Body of pancreas (tissue), 4 donors: Measurements from ENCODE around the gene RET. TPM values are rescaled to one million over a fixed set of nuclear protein-coding genes. Genes with fewer than 3 reads are reported as not detected.
A peak's percentile ranks its signal among the peaks of the same experiment; 100 is the strongest.

ENCODE experiments used
- ATAC-seq: fragments of 150-250 bp; one replicate; pipeline ENCODE4 v1.9.1; 2016
- DNase-seq, 4 donors: peaks; one replicate each; pipeline ENCODE4 v3.0.0-alpha.2; 2019
- H3K27ac ChIP-seq, 4 donors: fragments of 200-600 bp; sonication (generic); 1 replicate in 3 of 4; 2 replicates in 1 of 4; pipeline versions ENCODE4 v1.5.1 to v1.6.1; 2016 to 2019; ENCODE audit warnings: mild to moderate bottlenecking in 1 of 4, mixed read lengths in 1 of 4, moderate library complexity in 1 of 4
- H3K27me3 ChIP-seq, 2 donors: fragments of 200-600 bp; sonication (generic); one replicate each; pipeline ENCODE4 v1.6.0; 2016; ENCODE audit warnings: mild to moderate bottlenecking in 1 of 2
- H3K36me3 ChIP-seq, 2 donors: fragments of 200-600 bp; sonication (generic); replicated peaks in 1 of 2; 2 replicates each; pipeline ENCODE4 v1.5.1; 2016; ENCODE audit warnings: low read depth in 2 of 2; ENCODE audit not compliant: insufficient read depth in 1 of 2
- H3K4me1 ChIP-seq: fragments of 200-600 bp; sonication (generic); one replicate; pipeline ENCODE4 v1.6.0; 2016
- H3K4me3 ChIP-seq, 2 donors: fragments of 200-600 bp; sonication (generic); 1 replicate in 1 of 2; 2 replicates in 1 of 2; pipeline ENCODE4 v1.5.1; 2016 to 2019
- H3K9me3 ChIP-seq, 3 donors: fragments of 200-600 bp; sonication (generic); 1 replicate in 2 of 3; 2 replicates in 1 of 3; pipeline ENCODE4 v1.5.1; 2016
- CTCF ChIP-seq, 7 experiments: fragments of 450-650 bp in 4 of 7; fragments of 200-600 bp in 3 of 7; sonication (generic) in 3 of 7; IDR thresholded peaks; one replicate each; pipeline ENCODE4 v1.5.1; 2016 to 2019; ENCODE audit warnings: antibody characterized with exemption in 7 of 7
- POLR2A ChIP-seq, 3 donors: fragments of 450-650 bp; IDR thresholded peaks; one replicate each; pipeline ENCODE4 v1.6.1; 2016; ENCODE audit warnings: antibody characterized with exemption in 3 of 3, mild to moderate bottlenecking in 2 of 3
- WGBS, 2 donors: methylation state at CpG; one replicate each; pipeline ENCODE4 v1.1.5; 2017; 5-methylcytosine and 5-hydroxymethylcytosine counted together
- intact Hi-C: fragments of 100-400 bp; cut with DNase I; formaldehyde crosslinking; loops from one replicate; pipeline ENCODE4 v1.15.1; 2023
- total RNA-seq, 2 donors: library from RNA; depleted of rRNA; stranded (reverse); fragments of >200 nt; gene quantifications; one replicate each; pipeline ENCODE4 v1.1.0, GENCODE V29; 2016

Gene RET
- total RNA-seq, 2 donors from 2014 or later: 0.78 to 1.6 TPM

- intact Hi-C loops: no loop called here
- ATAC-seq: no peak
- no peak for DNase-seq
- Histone ChIP-seq H3K9me3 (no peaks in the 10 kb centered on the region), H3K4me1 (no peaks in the 10 kb centered on the region), H3K27me3 (no peaks in the 10 kb centered on the region), H3K4me3 (no peak overlapping the region), H3K36me3 (no peaks in the 10 kb centered on the region), H3K27ac (no peak overlapping the region)
- 83 to 85% methylated on average over 3 to 9 of the region's 9 CpGs for WGBS, 2 donors
- TF ChIP-seq POLR2A (IDR thresholded peaks at IDR 0.05): no peak
- TF ChIP-seq CTCF (IDR thresholded peaks at IDR 0.05): no peak
Observed at GRCh38 chr10:43041422-43042342, 35.2 kb upstream of the RET start.

GRCh38 chr10:43042503-43043341 lies 34.1 kb upstream of the RET start:
- intact Hi-C loops: no loop called here
- peak in 1 of 4 donors; percentile 5 for DNase-seq

GRCh38 chr10:43043342-43043772 lies 33.5 kb upstream of the RET start:
- no peaks in the 10 kb centered on the region for H3K9me3 ChIP-seq
- TF ChIP-seq CTCF (IDR thresholded peaks at IDR 0.05) (no peak), POLR2A (IDR thresholded peaks at IDR 0.05) (no peak)
- WGBS, 2 donors: 83 to 90% methylated on average over 6 to 9 of the region's 9 CpGs
- ATAC-seq: no peak
- H3K36me3 ChIP-seq: no peaks in the 10 kb centered on the region
- H3K27me3 ChIP-seq: no peaks in the 10 kb centered on the region
- no peak overlapping the region for H3K27ac ChIP-seq
- intact Hi-C loops: no loop called here
- no peaks in the 10 kb centered on the region for H3K4me1 ChIP-seq
- DNase-seq: no peak
- no peak overlapping the region for H3K4me3 ChIP-seq

More at GRCh38 chr10:43042503-43043341, 34.1 kb upstream of the RET start:
- no peaks in the 10 kb centered on the region for H3K4me1 ChIP-seq
- H3K9me3 ChIP-seq: no peaks in the 10 kb centered on the region
- H3K27me3 ChIP-seq: no peaks in the 10 kb centered on the region
- ATAC-seq: no peak
- 71 to 77% methylated on average over 7 to 10 of the region's 12 CpGs for WGBS, 2 donors
- no peaks in the 10 kb centered on the region for H3K36me3 ChIP-seq
- no peak overlapping the region for H3K4me3 ChIP-seq
- H3K27ac ChIP-seq: no peak overlapping the region
- TF ChIP-seq CTCF (IDR thresholded peaks at IDR 0.05) (no peak), POLR2A (IDR thresholded peaks at IDR 0.05) (no peak)

GRCh38 chr10:43043773-43044447 lies 33.0 kb upstream of the RET start:
- DNase-seq (peak in 1 of 4 donors; percentile 5), ATAC-seq (no peak)
- H3K27ac ChIP-seq: no peak overlapping the region
- H3K4me1 ChIP-seq: no peaks in the 10 kb centered on the region
- H3K27me3 ChIP-seq: no peaks in the 10 kb centered on the region
- intact Hi-C loops: no loop called here
- H3K9me3 ChIP-seq: no peaks in the 10 kb centered on the region
- 47 to 81% methylated on average over 3 to 8 of the region's 9 CpGs for WGBS, 2 donors
- no peak overlapping the region for H3K4me3 ChIP-seq
- no peaks in the 10 kb centered on the region for H3K36me3 ChIP-seq
- no peak for TF ChIP-seq CTCF (IDR thresholded peaks at IDR 0.05)
